ENCODE data around the gene PMEPA1.

- TF ChIP-seq CTCF (IDR thresholded peaks at IDR 0.05) (no peak), POLR2A (IDR thresholded peaks at IDR 0.05) (no peak), EP300 (IDR thresholded peaks at IDR 0.05) (no peak), POLR2AphosphoS5 (IDR thresholded peaks at IDR 0.05) (no peak)
Measured at GRCh38 chr20:57669632-57670031, 40.2 kb downstream of the PMEPA1 start.
